Smooth muscle cell (in vitro differentiated cells): ENCODE results near the gene GNPTG. TPM values are rescaled to one million over a fixed set of nuclear protein-coding genes. Genes with fewer than 3 reads are reported as not detected.

Experiments used
- DNase-seq: peaks from one replicate; lab custom pipeline; 2025; ENCODE audit not compliant: unreplicated experiment; lab: John Stamatoyannopoulos, UW
- H2AFZ ChIP-seq: fragments of 200-600 bp; sonication (generic); 2 replicates; pipeline ENCODE4 v1.6.0; 2016; ENCODE audit warnings: antibody characterized with exemption, low read depth, mild to moderate bottlenecking
- H3F3A ChIP-seq: fragments of 200-600 bp; sonication (generic); 2 replicates; pipeline ENCODE4 v1.6.0; 2017; ENCODE audit warnings: antibody characterized with exemption, low read depth
- H3K27ac ChIP-seq: fragments of 200-600 bp; sonication (generic); 2 replicates; pipeline ENCODE4 v1.5.1; 2016; ENCODE audit warnings: low read depth, mild to moderate bottlenecking
- H3K27me3 ChIP-seq: fragments of 200-600 bp; sonication (generic); 2 replicates; pipeline ENCODE4 v1.6.1; 2016; ENCODE audit warnings: low read depth, mild to moderate bottlenecking
- H3K36me3 ChIP-seq: fragments of 200-600 bp; sonication (generic); 2 replicates; pipeline ENCODE4 v1.5.1; 2016; ENCODE audit warnings: low read depth
- H3K4me1 ChIP-seq: fragments of 200-600 bp; sonication (generic); 2 replicates; pipeline ENCODE4 v1.5.1; 2016; ENCODE audit warnings: low read depth
- H3K4me2 ChIP-seq: fragments of 200-600 bp; sonication (generic); 2 replicates; pipeline ENCODE4 v1.6.0; 2016; ENCODE audit warnings: mild to moderate bottlenecking
- H3K4me3 ChIP-seq: fragments of 200-600 bp; sonication (generic); 2 replicates; pipeline ENCODE4 v1.5.1; 2016; ENCODE audit warnings: mild to moderate bottlenecking
- H3K79me2 ChIP-seq: fragments of 200-600 bp; sonication (generic); 2 replicates; pipeline ENCODE4 v1.6.0; 2016; ENCODE audit warnings: low read depth, mild to moderate bottlenecking
- H3K9ac ChIP-seq: fragments of 200-600 bp; sonication (generic); 2 replicates; pipeline ENCODE4 v1.6.0; 2016; ENCODE audit warnings: low read depth
- H3K9me3 ChIP-seq: fragments of 200-600 bp; sonication (generic); replicated peaks from 2 replicates; pipeline ENCODE4 v1.5.1; 2016; ENCODE audit warnings: low read depth
- H4K20me1 ChIP-seq: fragments of 200-600 bp; sonication (generic); 2 replicates; pipeline ENCODE4 v1.6.0; 2016; ENCODE audit warnings: low read depth
- WGBS: methylation state at CpG from one replicate; pipeline ENCODE4 v1.1.7; 2016; ENCODE audit warnings: low lambda C conversion rate; 5-methylcytosine and 5-hydroxymethylcytosine counted together
- polyA plus RNA-seq: library from polyadenylated mRNA; unstranded; fragments of >200 nt; fragmentation: Nextera tagmentation; extraction: Ambion mirVana; gene quantifications from 2 replicates; pipeline ENCODE4 v1.2.1, GENCODE V29; 2016
- total RNA-seq: library from RNA; depleted of rRNA; stranded (reverse); fragments of >200 nt; gene quantifications from 2 replicates; pipeline ENCODE4 v1.2.3, GENCODE V29; 2014
- TF ChIP-seq, protein P1 (sequence below): fragments of 200-600 bp; sonication (generic); IDR thresholded peaks from 2 replicates; pipeline ENCODE4 v1.5.1; 2017; ENCODE audit warnings: borderline replicate concordance, mild to moderate bottlenecking, antibody characterized with exemption; ENCODE audit not compliant: insufficient read depth, poor library complexity, severe bottlenecking

The GNPTG gene
- total and polyA plus RNA-seq, 2 experiments from 2014 or later = 28.0 to 73.3 TPM

- Histone ChIP-seq H3K27ac (no peak overlapping the region), H3K4me2 (no peak overlapping the region), H3K79me2 (peaks cover 56% of the 10 kb centered on the region), H3K9ac (no peak overlapping the region), H4K20me1 (peaks cover 84% of the 10 kb centered on the region), H3F3A (no peaks in the 10 kb centered on the region), H3K36me3 (peaks cover 11% of the 10 kb centered on the region), H3K27me3 (no peaks in the 10 kb centered on the region), H3K4me3 (no peak overlapping the region), H3K4me1 (no peaks in the 10 kb centered on the region), H2AFZ (no peak overlapping the region), H3K9me3 (no peaks in the 10 kb centered on the region)
- TF ChIP-seq, protein P1, sequence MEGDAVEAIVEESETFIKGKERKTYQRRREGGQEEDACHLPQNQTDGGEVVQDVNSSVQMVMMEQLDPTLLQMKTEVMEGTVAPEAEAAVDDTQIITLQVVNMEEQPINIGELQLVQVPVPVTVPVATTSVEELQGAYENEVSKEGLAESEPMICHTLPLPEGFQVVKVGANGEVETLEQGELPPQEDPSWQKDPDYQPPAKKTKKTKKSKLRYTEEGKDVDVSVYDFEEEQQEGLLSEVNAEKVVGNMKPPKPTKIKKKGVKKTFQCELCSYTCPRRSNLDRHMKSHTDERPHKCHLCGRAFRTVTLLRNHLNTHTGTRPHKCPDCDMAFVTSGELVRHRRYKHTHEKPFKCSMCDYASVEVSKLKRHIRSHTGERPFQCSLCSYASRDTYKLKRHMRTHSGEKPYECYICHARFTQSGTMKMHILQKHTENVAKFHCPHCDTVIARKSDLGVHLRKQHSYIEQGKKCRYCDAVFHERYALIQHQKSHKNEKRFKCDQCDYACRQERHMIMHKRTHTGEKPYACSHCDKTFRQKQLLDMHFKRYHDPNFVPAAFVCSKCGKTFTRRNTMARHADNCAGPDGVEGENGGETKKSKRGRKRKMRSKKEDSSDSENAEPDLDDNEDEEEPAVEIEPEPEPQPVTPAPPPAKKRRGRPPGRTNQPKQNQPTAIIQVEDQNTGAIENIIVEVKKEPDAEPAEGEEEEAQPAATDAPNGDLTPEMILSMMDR = no peak
- WGBS = 88% methylated on average over 9 of the region's 9 CpGs
- DNase-seq = no peak
These were observed 33.5 kb upstream of the GNPTG start for GRCh38 chr16:1318268-1318545.

DNA sequence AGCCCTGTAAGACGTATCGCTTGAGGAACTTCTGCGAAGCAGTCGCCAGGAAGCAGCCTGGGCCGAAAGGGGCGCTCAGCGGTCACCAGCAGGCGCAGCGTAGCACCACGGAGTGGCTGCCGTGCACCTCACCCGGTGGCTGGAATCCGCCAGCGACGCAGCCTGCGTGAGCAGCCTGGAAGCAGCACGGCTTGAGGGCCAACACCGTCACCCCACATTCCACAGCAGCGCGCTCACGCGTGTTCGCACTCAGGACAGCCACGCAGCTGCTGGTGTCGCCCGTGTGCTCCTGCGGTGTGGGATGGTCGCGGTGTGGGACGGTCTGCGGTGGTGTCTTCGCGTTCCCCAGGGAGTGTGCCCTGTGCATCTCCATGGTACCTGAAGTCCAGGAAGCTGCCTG lies 32.7 kb upstream of the GNPTG start:
- H3K79me2 ChIP-seq = peaks cover 48% of the 10 kb centered on the region
- H3K36me3 ChIP-seq = peaks cover 11% of the 10 kb centered on the region
- no peak overlapping the region for H3K4me2 ChIP-seq
- no peak overlapping the region for H3K9ac ChIP-seq
- peaks cover 84% of the 10 kb centered on the region for H4K20me1 ChIP-seq
- no peak for DNase-seq
- no peaks in the 10 kb centered on the region for H3K27me3 ChIP-seq
- no peak overlapping the region for H3K27ac ChIP-seq
- TF ChIP-seq, protein P1 = no peak
- no peak overlapping the region for H2AFZ ChIP-seq
- H3K4me3 ChIP-seq = no peak overlapping the region
- no peaks in the 10 kb centered on the region for H3K4me1 ChIP-seq
- no peaks in the 10 kb centered on the region for H3K9me3 ChIP-seq
- 94% methylated on average over 33 of the region's 33 CpGs for WGBS
- H3F3A ChIP-seq = no peaks in the 10 kb centered on the region

DNA sequence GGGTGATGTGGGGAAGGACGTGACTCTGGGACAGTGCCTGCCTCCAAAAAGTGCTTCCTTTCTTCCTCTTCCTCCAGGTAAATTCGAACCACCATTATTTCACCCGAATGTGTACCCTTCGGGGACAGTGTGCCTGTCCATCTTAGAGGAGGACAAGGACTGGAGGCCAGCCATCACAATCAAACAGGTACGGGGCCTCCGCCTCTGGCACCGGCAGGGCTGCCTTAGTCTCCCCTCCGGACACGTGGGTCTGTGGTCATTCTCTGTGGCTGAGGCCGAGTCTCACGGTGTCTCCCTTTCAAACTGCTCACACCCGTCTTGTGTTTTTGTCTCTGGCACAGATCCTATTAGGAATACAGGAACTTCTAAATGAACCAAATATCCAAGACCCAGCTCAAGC lies 31.6 kb upstream of the GNPTG start:
- Histone ChIP-seq H2AFZ (no peak overlapping the region), H3F3A (no peaks in the 10 kb centered on the region), H3K4me1 (no peaks in the 10 kb centered on the region), H3K27me3 (no peaks in the 10 kb centered on the region), H4K20me1 (peaks cover 82% of the 10 kb centered on the region), H3K4me2 (no peak overlapping the region), H3K36me3 (peaks cover 11% of the 10 kb centered on the region), H3K9me3 (no peaks in the 10 kb centered on the region), H3K27ac (no peak overlapping the region), H3K4me3 (no peak overlapping the region), H3K79me2 (peaks cover 37% of the 10 kb centered on the region), H3K9ac (no peak overlapping the region)
- WGBS = 89% methylated on average over 12 of the region's 12 CpGs
- TF ChIP-seq, protein P1 = no peak
- DNase-seq = no peak

- Histone ChIP-seq H3K9ac (no peak overlapping the region), H3K36me3 (peaks cover 9% of the 10 kb centered on the region), H4K20me1 (peaks cover 82% of the 10 kb centered on the region), H3K4me3 (no peak overlapping the region), H3K9me3 (no peaks in the 10 kb centered on the region), H2AFZ (no peak overlapping the region), H3K4me2 (no peak overlapping the region), H3F3A (no peaks in the 10 kb centered on the region), H3K27ac (no peak overlapping the region), H3K79me2 (peaks cover 31% of the 10 kb centered on the region), H3K27me3 (no peaks in the 10 kb centered on the region), H3K4me1 (no peaks in the 10 kb centered on the region)
- 90% methylated on average over 20 of the region's 22 CpGs for WGBS
- TF ChIP-seq, protein P1 = no peak
- DNase-seq = no peak
These were observed 31.0 kb upstream of the GNPTG start for GRCh38 chr16:1320658-1321240.
